SK-N-SH (cell line): ENCODE measurements around the gene FCN3. TPM values are rescaled to one million over a fixed set of nuclear protein-coding genes. Genes with fewer than 3 reads are reported as not detected.

Source experiments
- CTCF ChIA-PET: fragments of 300-600, 350-600 bp; formaldehyde crosslinking; extraction: SDS; loops from one replicate; lab custom pipeline; 2021; lab: Yijun Ruan, JAX
- POLR2A ChIA-PET: fragments of 350-600 bp; sonication (Branson Sonifier 250); formaldehyde crosslinking; extraction: SDS; loops from one replicate; lab custom pipeline; 2020; ENCODE audit warnings: antibody characterized with exemption, inconsistent platforms; lab: Yijun Ruan, JAX
- DNase-seq: peaks from one replicate; pipeline ENCODE4 v3.0.0; 2012
- H2AFZ ChIP-seq: fragments of 200-600 bp; sonication (generic); 2 replicates; pipeline ENCODE4 v1.8.1; 2016; ENCODE audit warnings: antibody characterized with exemption, mild to moderate bottlenecking, low read depth
- H3F3A ChIP-seq: fragments of 200-600 bp; sonication (generic); replicated peaks from 2 replicates; pipeline ENCODE3; 2016; ENCODE audit warnings: antibody characterized with exemption, mild to moderate bottlenecking; ENCODE audit not compliant: insufficient read depth
- H3K27ac ChIP-seq, 2 experiments: fragments of 200-500 bp in 1 of 2; fragments of 200-600 bp in 1 of 2; sonication (Bioruptor generic) in 1 of 2; sonication (generic), shearing (Covaris generic) in 1 of 2; 2 replicates each; pipeline versions ENCODE4 v1.5.1 to v1.6.1; 2014 to 2016; ENCODE audit warnings: low read depth in 2 of 2, inconsistent platforms in 1 of 2, low read length in 1 of 2, mild to moderate bottlenecking in 1 of 2, mixed read lengths in 1 of 2
- H3K27me3 ChIP-seq: fragments of 200-600 bp; sonication (generic), shearing (Covaris generic); 2 replicates; pipeline ENCODE4 v1.6.1; 2016; ENCODE audit warnings: mixed run types; ENCODE audit not compliant: insufficient read depth
- H3K36me3 ChIP-seq, 2 experiments: fragments of 200-500 bp in 1 of 2; fragments of 200-600 bp in 1 of 2; sonication (Bioruptor generic) in 1 of 2; sonication (generic) in 1 of 2; replicated peaks in 1 of 2; 2 replicates each; pipeline versions ENCODE3 to v1.5.1; 2014 to 2016; ENCODE audit warnings: low read length in 1 of 2, mild to moderate bottlenecking in 1 of 2; ENCODE audit not compliant: insufficient read depth in 2 of 2, control insufficient read depth in 1 of 2
- H3K4me1 ChIP-seq, 2 experiments: fragments of 200-500 bp in 1 of 2; fragments of 200-600 bp in 1 of 2; sonication (Bioruptor generic) in 1 of 2; sonication (generic), shearing (Covaris generic) in 1 of 2; 2 replicates each; pipeline versions ENCODE4 v1.5.1 to v1.6.1; 2014 to 2016; ENCODE audit warnings: low read depth in 1 of 2, low read length in 1 of 2, mixed run types in 1 of 2; ENCODE audit not compliant: insufficient read depth in 2 of 2, control insufficient read depth in 1 of 2
- H3K4me2 ChIP-seq: fragments of 200-600 bp; sonication (generic), shearing (Covaris generic); 2 replicates; pipeline ENCODE4 v1.6.1; 2017; ENCODE audit warnings: mixed run types
- H3K4me3 ChIP-seq, 2 experiments: fragments of 200-500 bp in 1 of 2; fragments of 200-600 bp in 1 of 2; sonication (Bioruptor generic) in 1 of 2; sonication (generic), shearing (Covaris generic) in 1 of 2; 2 replicates each; pipeline versions ENCODE4 v1.5.1 to v1.8.1; 2014 to 2016; ENCODE audit warnings: low read depth in 2 of 2, inconsistent platforms in 1 of 2, low read length in 1 of 2, mild to moderate bottlenecking in 1 of 2, mixed read lengths in 1 of 2, moderate library complexity in 1 of 2
- H3K79me2 ChIP-seq: fragments of 200-600 bp; sonication (generic); 2 replicates; pipeline ENCODE4 v1.8.1; 2017; ENCODE audit warnings: mild to moderate bottlenecking; ENCODE audit not compliant: insufficient read depth
- H3K9ac ChIP-seq: fragments of 200-600 bp; sonication (generic); 2 replicates; pipeline ENCODE4 v1.6.1; 2017; ENCODE audit warnings: mixed run types
- H3K9me2 ChIP-seq: fragments of 200-600 bp; sonication (generic); 2 replicates; pipeline ENCODE4 v1.6.1; 2017; ENCODE audit warnings: mixed run types
- H3K9me3 ChIP-seq: fragments of 200-600 bp; sonication (generic); 2 replicates; pipeline ENCODE4 v1.6.1; 2017; ENCODE audit warnings: mixed run types, mild to moderate bottlenecking, moderate library complexity
- H4K20me1 ChIP-seq: fragments of 200-600 bp; sonication (generic); 2 replicates; pipeline ENCODE4 v1.6.1; 2017; ENCODE audit warnings: mild to moderate bottlenecking, mixed run types; ENCODE audit not compliant: insufficient read depth
- CHD2 ChIP-seq: fragments of 150-350 bp; IDR thresholded peaks from 2 replicates; pipeline ENCODE4 v1.6.1; 2018; ENCODE audit warnings: low read length; ENCODE audit not compliant: partially characterized antibody
- ELF1 ChIP-seq: IDR thresholded peaks from 2 replicates; pipeline ENCODE4 v1.4.0; 2012
- FOXJ3 ChIP-seq: sonication (generic); formaldehyde crosslinking; IDR thresholded peaks from 2 replicates; pipeline ENCODE4 v1.5.1; 2020; ENCODE audit warnings: mild to moderate bottlenecking, missing genetic modification reagents
- FOXM1 ChIP-seq: IDR thresholded peaks from 2 replicates; pipeline ENCODE4 v1.4.0; 2012; ENCODE audit warnings: low read depth, mild to moderate bottlenecking
- GABPA ChIP-seq: IDR thresholded peaks from 2 replicates; pipeline ENCODE4 v1.4.0; 2012; ENCODE audit warnings: low read depth, mild to moderate bottlenecking
- GATA2 ChIP-seq: sonication (generic); formaldehyde crosslinking; IDR thresholded peaks from 2 replicates; pipeline ENCODE4 v1.5.0; 2020; ENCODE audit warnings: mild to moderate bottlenecking, missing genetic modification reagents
- JUND ChIP-seq: IDR thresholded peaks from 2 replicates; pipeline ENCODE4 v1.4.0; 2012
- MEF2A ChIP-seq: IDR thresholded peaks from 2 replicates; pipeline ENCODE4 v1.4.0; 2012; ENCODE audit warnings: low read depth, borderline replicate concordance
- NFIC ChIP-seq: IDR thresholded peaks from 2 replicates; pipeline ENCODE4 v1.4.0; 2012; ENCODE audit warnings: borderline replicate concordance
- NRF1 ChIP-seq: IDR thresholded peaks from 2 replicates; pipeline ENCODE4 v1.6.1; 2012; ENCODE audit warnings: low read depth, mild to moderate bottlenecking, low read length
- POLR2AphosphoS5 ChIP-seq: IDR thresholded peaks from 2 replicates; pipeline ENCODE4 v1.6.1; 2012; ENCODE audit warnings: low read depth, low read length
- RAD21 ChIP-seq: IDR thresholded peaks from 2 replicates; pipeline ENCODE4 v1.6.1; 2012; ENCODE audit warnings: mild to moderate bottlenecking, low read length
- RCOR1 ChIP-seq: fragments of 150-350 bp; IDR thresholded peaks from 2 replicates; pipeline ENCODE4 v1.6.1; 2017; ENCODE audit warnings: antibody characterized with exemption, low read length
- RFX5 ChIP-seq: IDR thresholded peaks from 2 replicates; pipeline ENCODE4 v1.6.1; 2012; ENCODE audit warnings: mild to moderate bottlenecking, improper control_type of control experiment, low read length
- RXRA ChIP-seq: IDR thresholded peaks from 2 replicates; pipeline ENCODE4 v1.4.0; 2012; ENCODE audit warnings: low read depth, mild to moderate bottlenecking, borderline replicate concordance
- SMC3 ChIP-seq: IDR thresholded peaks from 2 replicates; pipeline ENCODE4 v1.6.1; 2012; ENCODE audit warnings: low read depth, low read length, improper control_type of control experiment
- TCF12 ChIP-seq: IDR thresholded peaks from 2 replicates; pipeline ENCODE4 v1.4.0; 2012
- YY1 ChIP-seq: IDR thresholded peaks from 2 replicates; pipeline ENCODE4 v1.4.0; 2012; ENCODE audit warnings: low read depth, mild to moderate bottlenecking
- WGBS: methylation state at CpG from one replicate; pipeline ENCODE4 v1.1.6; 2017; ENCODE audit warnings: low lambda C conversion rate; 5-methylcytosine and 5-hydroxymethylcytosine counted together
- polyA plus RNA-seq, 3 experiments: library from polyadenylated mRNA; depleted of rRNA; stranded (reverse); fragments of >200 nt; gene quantifications; 2 replicates each; pipeline ENCODE4 v1.2.3, GENCODE V29; 2012
- TF ChIP-seq, protein P1 (sequence below): fragments of 150-350 bp; IDR thresholded peaks from 2 replicates; pipeline ENCODE4 v1.6.1; 2017; ENCODE audit warnings: antibody characterized with exemption, low read length, low read depth, borderline replicate concordance
- TF ChIP-seq, protein P2 (sequence below): fragments of 150-350 bp; IDR thresholded peaks from 2 replicates; pipeline ENCODE4 v1.6.1; 2016; ENCODE audit warnings: mild to moderate bottlenecking, low read depth, low read length
- TF ChIP-seq, protein P3 (sequence below): fragments of 200-600 bp; sonication (generic); IDR thresholded peaks from 2 replicates; pipeline ENCODE4 v1.6.1; 2017; ENCODE audit warnings: antibody characterized with exemption, mild to moderate bottlenecking, moderate library complexity
- TF ChIP-seq, protein P4 (sequence below): IDR thresholded peaks from 2 replicates; pipeline ENCODE4 v1.4.0; 2012; ENCODE audit warnings: low read depth, borderline replicate concordance
- TF ChIP-seq, protein P5 (sequence below): IDR thresholded peaks from 2 replicates; pipeline ENCODE4 v1.4.0; 2012; ENCODE audit warnings: low read depth

FCN3 gene
- polyA plus RNA-seq, 1 of the 3 experiments (the other 2 are of a cell fraction) = not detected

DNA sequence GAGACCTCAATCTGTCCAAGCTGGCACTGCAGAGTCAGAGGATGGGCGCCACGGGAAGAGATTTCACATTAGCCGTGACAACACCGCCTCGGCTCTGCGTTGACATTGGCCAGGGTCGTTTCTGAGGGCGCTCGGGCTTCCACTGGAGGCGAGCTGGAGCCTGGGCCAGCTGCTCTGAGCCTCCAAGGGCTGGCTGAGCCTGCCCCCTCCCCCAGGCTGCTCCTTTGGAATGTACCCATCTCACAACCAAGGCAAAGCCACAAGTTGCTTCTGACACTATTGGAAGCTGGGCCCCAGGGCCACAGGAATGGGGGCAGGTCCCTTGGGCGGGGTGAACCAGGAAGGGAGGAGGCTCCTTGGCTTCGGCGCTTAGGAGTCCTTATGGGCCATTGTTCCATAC, 30.4 kb upstream of the FCN3 start:
- no peaks in the 10 kb centered on the region for H3K79me2 ChIP-seq
- H3K9me3 ChIP-seq = no peaks in the 10 kb centered on the region
- H3K4me1 ChIP-seq = peaks cover 0 to 4% of the 10 kb centered on the region in 2 experiments; a peak in 1 of 4 replicates
- no peak overlapping the region for H2AFZ ChIP-seq
- peaks cover 3% of the 10 kb centered on the region for H3F3A ChIP-seq
- H3K4me3 ChIP-seq = no peak overlapping the region
- H3K4me2 ChIP-seq = no peak overlapping the region
- no peak overlapping the region for H3K9ac ChIP-seq
- H3K36me3 ChIP-seq = peaks cover 9 to 26% of the 10 kb centered on the region in 2 experiments
- 92% methylated on average over 11 of the region's 13 CpGs for WGBS
- POLR2A ChIA-PET = no interaction called here
- no peak overlapping the region; a peak in 1 of 4 replicates for H3K27ac ChIP-seq
- no peak for DNase-seq
- no peaks in the 10 kb centered on the region for H3K27me3 ChIP-seq
- no peak for TF ChIP-seq TCF12
- TF ChIP-seq GATA2 (CRISPR knock-in tag) = no peak
- no peak for TF ChIP-seq GABPA
- TF ChIP-seq RXRA = no peak
- TF ChIP-seq RAD21 = no peak
- TF ChIP-seq, protein P1, sequence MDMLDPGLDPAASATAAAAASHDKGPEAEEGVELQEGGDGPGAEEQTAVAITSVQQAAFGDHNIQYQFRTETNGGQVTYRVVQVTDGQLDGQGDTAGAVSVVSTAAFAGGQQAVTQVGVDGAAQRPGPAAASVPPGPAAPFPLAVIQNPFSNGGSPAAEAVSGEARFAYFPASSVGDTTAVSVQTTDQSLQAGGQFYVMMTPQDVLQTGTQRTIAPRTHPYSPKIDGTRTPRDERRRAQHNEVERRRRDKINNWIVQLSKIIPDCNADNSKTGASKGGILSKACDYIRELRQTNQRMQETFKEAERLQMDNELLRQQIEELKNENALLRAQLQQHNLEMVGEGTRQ = no peak
- no peak for TF ChIP-seq NRF1
- TF ChIP-seq POLR2AphosphoS5 = no peak
- TF ChIP-seq, protein P2, sequence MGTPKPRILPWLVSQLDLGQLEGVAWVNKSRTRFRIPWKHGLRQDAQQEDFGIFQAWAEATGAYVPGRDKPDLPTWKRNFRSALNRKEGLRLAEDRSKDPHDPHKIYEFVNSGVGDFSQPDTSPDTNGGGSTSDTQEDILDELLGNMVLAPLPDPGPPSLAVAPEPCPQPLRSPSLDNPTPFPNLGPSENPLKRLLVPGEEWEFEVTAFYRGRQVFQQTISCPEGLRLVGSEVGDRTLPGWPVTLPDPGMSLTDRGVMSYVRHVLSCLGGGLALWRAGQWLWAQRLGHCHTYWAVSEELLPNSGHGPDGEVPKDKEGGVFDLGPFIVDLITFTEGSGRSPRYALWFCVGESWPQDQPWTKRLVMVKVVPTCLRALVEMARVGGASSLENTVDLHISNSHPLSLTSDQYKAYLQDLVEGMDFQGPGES = no peak
- TF ChIP-seq, protein P3, sequence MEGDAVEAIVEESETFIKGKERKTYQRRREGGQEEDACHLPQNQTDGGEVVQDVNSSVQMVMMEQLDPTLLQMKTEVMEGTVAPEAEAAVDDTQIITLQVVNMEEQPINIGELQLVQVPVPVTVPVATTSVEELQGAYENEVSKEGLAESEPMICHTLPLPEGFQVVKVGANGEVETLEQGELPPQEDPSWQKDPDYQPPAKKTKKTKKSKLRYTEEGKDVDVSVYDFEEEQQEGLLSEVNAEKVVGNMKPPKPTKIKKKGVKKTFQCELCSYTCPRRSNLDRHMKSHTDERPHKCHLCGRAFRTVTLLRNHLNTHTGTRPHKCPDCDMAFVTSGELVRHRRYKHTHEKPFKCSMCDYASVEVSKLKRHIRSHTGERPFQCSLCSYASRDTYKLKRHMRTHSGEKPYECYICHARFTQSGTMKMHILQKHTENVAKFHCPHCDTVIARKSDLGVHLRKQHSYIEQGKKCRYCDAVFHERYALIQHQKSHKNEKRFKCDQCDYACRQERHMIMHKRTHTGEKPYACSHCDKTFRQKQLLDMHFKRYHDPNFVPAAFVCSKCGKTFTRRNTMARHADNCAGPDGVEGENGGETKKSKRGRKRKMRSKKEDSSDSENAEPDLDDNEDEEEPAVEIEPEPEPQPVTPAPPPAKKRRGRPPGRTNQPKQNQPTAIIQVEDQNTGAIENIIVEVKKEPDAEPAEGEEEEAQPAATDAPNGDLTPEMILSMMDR = no peak
- TF ChIP-seq YY1 = no peak
- TF ChIP-seq ELF1 = no peak
- H3K9me2 ChIP-seq = no peaks in the 10 kb centered on the region
- CTCF ChIA-PET = interaction anchor here (0.8 to 2.4 kb wide), 4 partner anchors 9 to 152 kb away, joined by 3 to 9 read pairs (median 6); no protein-coding TSS in a partner anchor
- no peaks in the 10 kb centered on the region for H4K20me1 ChIP-seq

DNA sequence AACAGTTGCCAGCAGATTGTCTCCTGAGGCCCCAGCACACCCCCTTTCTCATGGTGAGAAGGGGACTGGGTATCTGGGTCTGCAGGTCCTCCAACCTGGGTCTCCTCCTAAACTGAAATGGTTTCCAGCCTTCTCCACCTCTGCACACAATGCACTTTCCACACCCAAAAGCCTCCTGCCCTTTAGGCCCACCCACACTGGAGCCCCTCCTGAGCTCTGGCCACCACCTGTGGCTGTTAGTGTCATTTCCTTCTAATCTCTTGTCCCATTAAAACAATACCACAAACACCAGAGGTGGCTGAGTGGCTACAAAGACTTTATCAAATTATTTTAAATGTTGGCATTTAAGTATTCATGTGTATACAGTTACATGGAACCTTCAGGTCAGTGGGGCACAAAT, 29.3 kb upstream of the FCN3 start:
- H3K4me2 ChIP-seq = no peak overlapping the region
- no peaks in the 10 kb centered on the region for H4K20me1 ChIP-seq
- no peak overlapping the region for H3K4me3 ChIP-seq
- H2AFZ ChIP-seq = no peak overlapping the region
- H3K27ac ChIP-seq = no peak overlapping the region; a peak in 1 of 4 replicates
- H3K9me3 ChIP-seq = no peaks in the 10 kb centered on the region
- H3K4me1 ChIP-seq = peaks cover 0 to 4% of the 10 kb centered on the region in 2 experiments; a peak in 1 of 4 replicates
- POLR2A ChIA-PET = no interaction called here
- no peaks in the 10 kb centered on the region for H3K27me3 ChIP-seq
- no peak overlapping the region for H3K9ac ChIP-seq
- H3K79me2 ChIP-seq = no peaks in the 10 kb centered on the region
- peaks cover 5% of the 10 kb centered on the region for H3F3A ChIP-seq
- H3K9me2 ChIP-seq = no peaks in the 10 kb centered on the region
- CTCF ChIA-PET = interaction anchor here (0.8 to 3.4 kb wide), 9 partner anchors 9 to 359 kb away, joined by 3 to 24 read pairs (median 3); no protein-coding TSS in a partner anchor
- H3K36me3 ChIP-seq = peaks cover 8 to 26% of the 10 kb centered on the region in 2 experiments
- DNase-seq = no peak
- TF ChIP-seq RFX5 = no peak
- TF ChIP-seq, protein P4, sequence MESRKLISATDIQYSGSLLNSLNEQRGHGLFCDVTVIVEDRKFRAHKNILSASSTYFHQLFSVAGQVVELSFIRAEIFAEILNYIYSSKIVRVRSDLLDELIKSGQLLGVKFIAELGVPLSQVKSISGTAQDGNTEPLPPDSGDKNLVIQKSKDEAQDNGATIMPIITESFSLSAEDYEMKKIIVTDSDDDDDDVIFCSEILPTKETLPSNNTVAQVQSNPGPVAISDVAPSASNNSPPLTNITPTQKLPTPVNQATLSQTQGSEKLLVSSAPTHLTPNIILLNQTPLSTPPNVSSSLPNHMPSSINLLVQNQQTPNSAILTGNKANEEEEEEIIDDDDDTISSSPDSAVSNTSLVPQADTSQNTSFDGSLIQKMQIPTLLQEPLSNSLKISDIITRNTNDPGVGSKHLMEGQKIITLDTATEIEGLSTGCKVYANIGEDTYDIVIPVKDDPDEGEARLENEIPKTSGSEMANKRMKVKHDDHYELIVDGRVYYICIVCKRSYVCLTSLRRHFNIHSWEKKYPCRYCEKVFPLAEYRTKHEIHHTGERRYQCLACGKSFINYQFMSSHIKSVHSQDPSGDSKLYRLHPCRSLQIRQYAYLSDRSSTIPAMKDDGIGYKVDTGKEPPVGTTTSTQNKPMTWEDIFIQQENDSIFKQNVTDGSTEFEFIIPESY = no peak
- no peak for TF ChIP-seq JUND
- no peak for TF ChIP-seq NRF1
- no peak for TF ChIP-seq MEF2A
- TF ChIP-seq RAD21 = no peak
- TF ChIP-seq SMC3 = no peak
- TF ChIP-seq, protein P5, sequence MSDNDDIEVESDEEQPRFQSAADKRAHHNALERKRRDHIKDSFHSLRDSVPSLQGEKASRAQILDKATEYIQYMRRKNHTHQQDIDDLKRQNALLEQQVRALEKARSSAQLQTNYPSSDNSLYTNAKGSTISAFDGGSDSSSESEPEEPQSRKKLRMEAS = no peak
- no peak for TF ChIP-seq FOXJ3 (CRISPR knock-in tag)
- no peak for TF ChIP-seq RCOR1
- no peak for TF ChIP-seq NFIC
- no peak for TF ChIP-seq POLR2AphosphoS5
- TF ChIP-seq GABPA = no peak
- TF ChIP-seq CHD2 = no peak
- TF ChIP-seq FOXM1 = no peak
- TF ChIP-seq ELF1 = no peak
